Measurements from ENCODE around the gene ARHGAP15.

The ARHGAP15 gene

GRCh38 chr2:143802871-143803650 lies 673.8 kb downstream of the ARHGAP15 start:
- DNase-seq = peak in 1 of 2 donors; percentile 2

GRCh38 chr2:143803936-143804335 lies 674.7 kb downstream of the ARHGAP15 start:
- DNase-seq = no peak

- no peak for DNase-seq
These were observed 676.4 kb downstream of the ARHGAP15 start for GRCh38 chr2:143805666-143806065.

- no peak for DNase-seq
These were observed 678.0 kb downstream of the ARHGAP15 start for GRCh38 chr2:143807192-143807591.

GRCh38 chr2:143807671-143808070 lies 678.5 kb downstream of the ARHGAP15 start:
- no peak for DNase-seq

- DNase-seq = no peak
These were observed 678.9 kb downstream of the ARHGAP15 start for GRCh38 chr2:143808166-143808565.

- DNase-seq = no peak
These were observed 685.9 kb downstream of the ARHGAP15 start for GRCh38 chr2:143815082-143815481.

GRCh38 chr2:143816916-143817315 lies 687.7 kb downstream of the ARHGAP15 start:
- DNase-seq = no peak
